ENCODE measurements around the gene B4GALT6. TPM values are rescaled to one million over a fixed set of nuclear protein-coding genes. Genes with fewer than 3 reads are reported as not detected.

Gene B4GALT6
- total and polyA plus RNA-seq, 2 experiments from 2014 or later: 3.2 to 14.1 TPM

GRCh38 chr18:31683968-31684278 lies 458 bp downstream of the B4GALT6 start:
- Histone ChIP-seq H3K36me3 (replicated peaks; ENCODE audit: insufficient read depth, low read depth) (no peaks in the 10 kb centered on the region), H2AFZ (peak overlapping the region; percentile 86), H3K4me3 (peak overlapping the region; percentile 94), H3K79me2 (peaks cover 39% of the 10 kb centered on the region), H3K4me1 (ENCODE audit: insufficient read depth) (peaks cover 11% of the 10 kb centered on the region), H3K4me2 (peak overlapping the region; percentile 96), H3K27me3 (no peaks in the 10 kb centered on the region), H4K20me1 (ENCODE audit: insufficient read depth, poor library complexity, severe bottlenecking) (no peaks in the 10 kb centered on the region), H3K27ac (peak overlapping the region; percentile 73), H3K9me2 (replicated peaks; ENCODE audit: insufficient read depth) (no peaks in the 10 kb centered on the region), H3K9me3 (ENCODE audit: low read depth) (no peaks in the 10 kb centered on the region)
- no peak for TF ChIP-seq EZH2 (IDR thresholded peaks at IDR 0.05; ENCODE audit: borderline replicate concordance)
- TF ChIP-seq EZH2phosphoT487 (IDR thresholded peaks at IDR 0.05; ENCODE audit: low read depth, severe bottlenecking, unreplicated experiment): no peak
- TF ChIP-seq CTCF (IDR thresholded peaks at IDR 0.05; ENCODE audit: poor library complexity): no peak
- WGBS (ENCODE audit: low lambda C conversion rate, missing lambda C conversion rate): 6% methylated on average over 9 of the region's 9 CpGs
- DNase-seq (ENCODE audit: low spot score): no peak

- no peak overlapping the region for H3K27ac ChIP-seq
- H3K27me3 ChIP-seq: no peaks in the 10 kb centered on the region
- WGBS (ENCODE audit: low lambda C conversion rate, missing lambda C conversion rate): 54% methylated on average over 5 of the region's 5 CpGs
- H4K20me1 ChIP-seq (ENCODE audit: insufficient read depth, poor library complexity, severe bottlenecking): no peaks in the 10 kb centered on the region
- H3K4me3 ChIP-seq: no peak overlapping the region
- no peaks in the 10 kb centered on the region for H3K36me3 ChIP-seq (replicated peaks; ENCODE audit: insufficient read depth, low read depth)
- no peak overlapping the region for H2AFZ ChIP-seq
- H3K79me2 ChIP-seq: peaks cover 45% of the 10 kb centered on the region
- H3K4me2 ChIP-seq: peak overlapping the region; percentile 96
- no peaks in the 10 kb centered on the region for H3K9me2 ChIP-seq (replicated peaks; ENCODE audit: insufficient read depth)
- no peaks in the 10 kb centered on the region for H3K9me3 ChIP-seq (ENCODE audit: low read depth)
- no peak for TF ChIP-seq EZH2phosphoT487 (IDR thresholded peaks at IDR 0.05; ENCODE audit: low read depth, severe bottlenecking, unreplicated experiment)
- no peak for TF ChIP-seq CTCF (IDR thresholded peaks at IDR 0.05; ENCODE audit: poor library complexity)
- no peak for TF ChIP-seq EZH2 (IDR thresholded peaks at IDR 0.05; ENCODE audit: borderline replicate concordance)
- peaks cover 15% of the 10 kb centered on the region for H3K4me1 ChIP-seq (ENCODE audit: insufficient read depth)
- no peak for DNase-seq (ENCODE audit: low spot score)
Measured at GRCh38 chr18:31683106-31683505, 1.3 kb downstream of the B4GALT6 start.

- DNase-seq (ENCODE audit: low spot score): peak; percentile 43
- no peak overlapping the region for H3K27ac ChIP-seq
Measured at GRCh38 chr18:31680831-31681568, 3.4 kb downstream of the B4GALT6 start.

More at GRCh38 chr18:31680831-31681568, 3.4 kb downstream of the B4GALT6 start:
- Histone ChIP-seq H3K36me3 (replicated peaks; ENCODE audit: insufficient read depth, low read depth) (no peaks in the 10 kb centered on the region), H4K20me1 (ENCODE audit: insufficient read depth, poor library complexity, severe bottlenecking) (no peaks in the 10 kb centered on the region), H3K9me3 (ENCODE audit: low read depth) (no peaks in the 10 kb centered on the region), H3K9me2 (replicated peaks; ENCODE audit: insufficient read depth) (no peaks in the 10 kb centered on the region), H3K4me2 (no peak overlapping the region), H3K4me3 (no peak overlapping the region), H3K79me2 (peaks cover 66% of the 10 kb centered on the region), H3K4me1 (ENCODE audit: insufficient read depth) (peaks cover 15% of the 10 kb centered on the region), H3K27me3 (no peaks in the 10 kb centered on the region), H2AFZ (no peak overlapping the region)
- WGBS (ENCODE audit: low lambda C conversion rate, missing lambda C conversion rate): 63% methylated on average over 2 of the region's 2 CpGs
- no peak for TF ChIP-seq EZH2phosphoT487 (IDR thresholded peaks at IDR 0.05; ENCODE audit: low read depth, severe bottlenecking, unreplicated experiment)
- peak; percentile 25 for TF ChIP-seq CTCF (IDR thresholded peaks at IDR 0.05; ENCODE audit: poor library complexity)
- no peak for TF ChIP-seq EZH2 (IDR thresholded peaks at IDR 0.05; ENCODE audit: borderline replicate concordance)

All from hepatocyte (in vitro differentiated cells).